Keratinocyte (primary cell): ENCODE data around the gene ATXN7L1. TPM values are rescaled to one million over a fixed set of nuclear protein-coding genes. Genes with fewer than 3 reads are reported as not detected.

ENCODE experiments used
- DNase-seq: peaks from one replicate; pipeline ENCODE4 v3.0.0-alpha.2; 2011; ENCODE audit warnings: low read depth, missing footprints, low spot score
- FAIRE-seq: peaks from 2 replicates; lab custom pipeline; 2011; peaks lifted over from hg19 to GRCh38; lab: Jason Lieb, UNC
- H2AFZ ChIP-seq: 2 replicates; pipeline ENCODE4 v1.6.0; 2012; ENCODE audit warnings: low read length, control low read depth, inconsistent platforms; ENCODE audit not compliant: control insufficient read depth
- H3K27ac ChIP-seq: 2 replicates; pipeline ENCODE4 v1.5.1; 2011; ENCODE audit warnings: low read length; ENCODE audit not compliant: control insufficient read depth, insufficient read depth
- H3K27me3 ChIP-seq: 3 replicates; pipeline ENCODE4 v1.6.0; 2011; ENCODE audit warnings: low read length; ENCODE audit not compliant: control insufficient read depth, insufficient read depth; ENCODE audit errors: extremely low read depth
- H3K36me3 ChIP-seq, 2 experiments: 2 replicates in 1 of 2; 3 replicates in 1 of 2; pipeline ENCODE4 v1.5.1; 2011; ENCODE audit warnings: low read length in 2 of 2, mild to moderate bottlenecking in 1 of 2; ENCODE audit not compliant: control insufficient read depth in 2 of 2, insufficient read depth in 2 of 2; ENCODE audit errors: extremely low read depth in 1 of 2
- H3K4me1 ChIP-seq: 3 replicates; pipeline ENCODE4 v1.5.1; 2011; ENCODE audit warnings: low read length; ENCODE audit not compliant: control insufficient read depth, insufficient read depth; ENCODE audit errors: extremely low read depth
- H3K4me2 ChIP-seq: 3 replicates; pipeline ENCODE4 v1.6.0; 2011; ENCODE audit warnings: low read depth, low read length; ENCODE audit not compliant: control insufficient read depth, insufficient read depth; ENCODE audit errors: extremely low read depth
- H3K4me3 ChIP-seq, 3 experiments: fragments of 200-600 bp in 1 of 3; sonication (generic) in 1 of 3; 2 replicates in 2 of 3; 3 replicates in 1 of 3; pipeline ENCODE4 v1.5.1; 2011 to 2016; ENCODE audit warnings: low read length in 3 of 3, mild to moderate bottlenecking in 3 of 3, control low read depth in 2 of 3, inconsistent platforms in 1 of 3, low read depth in 1 of 3, mixed read lengths in 1 of 3, mixed run types in 1 of 3, moderate library complexity in 1 of 3; ENCODE audit not compliant: control insufficient read depth in 2 of 3, insufficient read depth in 2 of 3; ENCODE audit errors: extremely low read depth in 1 of 3
- H3K79me2 ChIP-seq: 2 replicates; pipeline ENCODE4 v1.6.0; 2012; ENCODE audit warnings: low read length; ENCODE audit not compliant: control insufficient read depth, insufficient read depth
- H3K9ac ChIP-seq: 3 replicates; pipeline ENCODE4 v1.6.0; 2011; ENCODE audit warnings: low read length; ENCODE audit not compliant: control insufficient read depth, insufficient read depth; ENCODE audit errors: extremely low read depth
- H3K9me1 ChIP-seq: 3 replicates; pipeline ENCODE4 v1.6.0; 2011; ENCODE audit warnings: low read length; ENCODE audit not compliant: control insufficient read depth, insufficient read depth; ENCODE audit errors: extremely low read depth
- H3K9me3 ChIP-seq: 2 replicates; pipeline ENCODE4 v1.5.1; 2012; ENCODE audit warnings: low read depth, low read length; ENCODE audit not compliant: control insufficient read depth
- H4K20me1 ChIP-seq: 3 replicates; pipeline ENCODE4 v1.6.0; 2011; ENCODE audit warnings: low read length; ENCODE audit not compliant: control insufficient read depth, insufficient read depth; ENCODE audit errors: extremely low read depth
- CTCF ChIP-seq, 3 experiments: IDR thresholded peaks in 1 of 3; conservative IDR thresholded peaks in 1 of 3; optimal IDR thresholded peaks in 1 of 3; 2 replicates in 2 of 3; 3 replicates in 1 of 3; pipeline versions ENCODE3 to v1.5.1; 2011; ENCODE audit warnings: low read length in 3 of 3, mild to moderate bottlenecking in 3 of 3, moderate library complexity in 2 of 3, control low read depth in 1 of 3, inconsistent platforms in 1 of 3; ENCODE audit not compliant: insufficient read depth in 2 of 3; ENCODE audit errors: extremely low read depth in 1 of 3
- EZH2 ChIP-seq: IDR thresholded peaks from one replicate; pipeline ENCODE4 v1.6.1; 2012; ENCODE audit warnings: inconsistent platforms, mild to moderate bottlenecking, low read length, moderate library complexity
- dilution Hi-C: fragments of 300-500 bp; cut with MboI; formaldehyde crosslinking; loops from one replicate; pipeline ENCODE4 v1.7.0; 2020; ENCODE audit warnings: low sequenced_read_pairs; ENCODE audit not compliant: extremely low pct_ligation_motif_present
- polyA plus RNA-seq, 5 experiments: library from polyadenylated mRNA; depleted of rRNA in 3 of 5; stranded (reverse) in 3 of 5; stranded (forward) in 1 of 5; unstranded in 1 of 5; fragments of >200 nt; gene quantifications; 1 replicate in 1 of 5; 2 replicates in 3 of 5; 3 replicates in 1 of 5; pipeline versions ENCODE4 v1.2.1 to v1.2.3, GENCODE V29; 2011 to 2012; ENCODE audit warnings: missing spikeins in 2 of 5, low read depth in 1 of 5, low replicate concordance in 1 of 5

The ATXN7L1 gene
- polyA plus RNA-seq, 1 donor (not counting 4 experiments of a cell fraction or from before 2014, with no cell fraction given) = 4.8 TPM

- FAIRE-seq (no peak), DNase-seq (no peak)
- no peaks in the 10 kb centered on the region for H3K36me3 ChIP-seq
- no peak overlapping the region for H3K4me3 ChIP-seq
- no peaks in the 10 kb centered on the region for H3K27me3 ChIP-seq
- dilution Hi-C loops = no loop called here
- no peaks in the 10 kb centered on the region for H4K20me1 ChIP-seq
- H2AFZ ChIP-seq = no peak overlapping the region
- H3K9ac ChIP-seq = no peak overlapping the region
- H3K79me2 ChIP-seq = no peaks in the 10 kb centered on the region
- no peaks in the 10 kb centered on the region for H3K9me1 ChIP-seq
- no peak overlapping the region for H3K4me2 ChIP-seq
- H3K27ac ChIP-seq = no peak overlapping the region
- H3K9me3 ChIP-seq = no peaks in the 10 kb centered on the region
- TF ChIP-seq EZH2 (no peak), CTCF (optimal IDR thresholded peaks at IDR 0.05 in 1 of 3, IDR thresholded peaks at IDR 0.05 in 1 of 3, conservative IDR thresholded peaks at IDR 0.05 in 1 of 3; ENCODE audit: extremely low read depth in 1 of 3, insufficient read depth in 2 of 3, low read length in 3 of 3) (no peak)
- H3K4me1 ChIP-seq = peaks cover 25% of the 10 kb centered on the region
Observed at GRCh38 chr7:105802604-105803428, 73.6 kb downstream of the ATXN7L1 start.

- DNase-seq = no peak
- FAIRE-seq = no peak
- H3K4me2 ChIP-seq = no peak overlapping the region
- H3K9ac ChIP-seq = no peak overlapping the region
- H3K4me1 ChIP-seq = peaks cover 13% of the 10 kb centered on the region
- H3K9me1 ChIP-seq = no peaks in the 10 kb centered on the region
- H3K79me2 ChIP-seq = no peaks in the 10 kb centered on the region
- dilution Hi-C loops = no loop called here
- no peaks in the 10 kb centered on the region for H3K9me3 ChIP-seq
- TF ChIP-seq CTCF (optimal IDR thresholded peaks at IDR 0.05 in 1 of 3, IDR thresholded peaks at IDR 0.05 in 1 of 3, conservative IDR thresholded peaks at IDR 0.05 in 1 of 3; ENCODE audit: extremely low read depth in 1 of 3, insufficient read depth in 2 of 3, low read length in 3 of 3) = no peak
- H3K27ac ChIP-seq = no peak overlapping the region
- no peaks in the 10 kb centered on the region for H3K36me3 ChIP-seq
- H2AFZ ChIP-seq = no peak overlapping the region
- no peaks in the 10 kb centered on the region for H4K20me1 ChIP-seq
- H3K4me3 ChIP-seq = no peak overlapping the region
- H3K27me3 ChIP-seq = no peaks in the 10 kb centered on the region
Observed at GRCh38 chr7:105800849-105801534, 75.4 kb downstream of the ATXN7L1 start.
